Measurements from ENCODE around the gene FHL1.

Gene FHL1

GRCh38 chrX:136190038-136190713, 42.8 kb downstream of the FHL1 start:
- no peak for DNase-seq

- no peak for DNase-seq
These were observed 43.8 kb downstream of the FHL1 start for GRCh38 chrX:136191171-136191570.

GRCh38 chrX:136192135-136192534, 44.8 kb downstream of the FHL1 start:
- no peak for DNase-seq

GRCh38 chrX:136192839-136193414, 45.6 kb downstream of the FHL1 start:
- DNase-seq = no peak

GRCh38 chrX:136193771-136194170, 46.4 kb downstream of the FHL1 start:
- DNase-seq = no peak

GRCh38 chrX:136194536-136194935, 47.2 kb downstream of the FHL1 start:
- DNase-seq = no peak

- DNase-seq = no peak
These were observed 47.9 kb downstream of the FHL1 start for GRCh38 chrX:136195247-136195646.

- no peak for DNase-seq
These were observed 49.4 kb downstream of the FHL1 start for GRCh38 chrX:136196691-136197155.

- no peak for DNase-seq
These were observed 50.7 kb downstream of the FHL1 start for GRCh38 chrX:136198010-136198409.

- DNase-seq = no peak
These were observed 51.4 kb downstream of the FHL1 start for GRCh38 chrX:136198678-136199243.

GRCh38 chrX:136199365-136199764, 52.0 kb downstream of the FHL1 start:
- DNase-seq = no peak

GRCh38 chrX:136200466-136200865, 53.1 kb downstream of the FHL1 start:
- no peak for DNase-seq

GRCh38 chrX:136201601-136202000, 54.3 kb downstream of the FHL1 start:
- no peak for DNase-seq

- no peak for DNase-seq
These were observed 55.6 kb downstream of the FHL1 start for GRCh38 chrX:136202889-136203288.

- DNase-seq = no peak
These were observed 56.1 kb downstream of the FHL1 start for GRCh38 chrX:136203438-136203837.

GRCh38 chrX:136203951-136204350, 56.6 kb downstream of the FHL1 start:
- DNase-seq = no peak

GRCh38 chrX:136204571-136204970, 57.2 kb downstream of the FHL1 start:
- DNase-seq = no peak

- DNase-seq = no peak
These were observed 58.6 kb downstream of the FHL1 start for GRCh38 chrX:136205882-136206380.

- no peak for DNase-seq
These were observed 59.6 kb downstream of the FHL1 start for GRCh38 chrX:136206916-136207315.

GRCh38 chrX:136207546-136207945, 60.2 kb downstream of the FHL1 start:
- DNase-seq = no peak

- peak in 1 of 2 experiments; percentile 0 for DNase-seq
These were observed 61.8 kb downstream of the FHL1 start for GRCh38 chrX:136209016-136209738.

- no peak for DNase-seq
These were observed 62.4 kb downstream of the FHL1 start for GRCh38 chrX:136209751-136210150.

- DNase-seq = no peak
These were observed 62.9 kb downstream of the FHL1 start for GRCh38 chrX:136210243-136210642.

- no peak for DNase-seq
These were observed 63.5 kb downstream of the FHL1 start for GRCh38 chrX:136210806-136211205.

All from SHP77 (cell line).